Nephron (organoid): ENCODE data around the gene TPGS1.

Experiments used
- H3K27ac Mint-ChIP-seq, 3 experiments: 2 replicates each; pipeline ENCODE4 v1.8.0; 2020; ENCODE audit warnings: mixed read lengths in 3 of 3, mild to moderate bottlenecking in 2 of 3, moderate library complexity in 1 of 3
- H3K27me3 Mint-ChIP-seq: 2 replicates; pipeline ENCODE4 v1.8.0; 2021; ENCODE audit warnings: low read depth, mild to moderate bottlenecking, moderate library complexity, mixed read lengths
- H3K36me3 Mint-ChIP-seq: 2 replicates; pipeline ENCODE4 v1.8.0; 2020; ENCODE audit warnings: low read depth, mixed read lengths
- H3K4me1 Mint-ChIP-seq: 2 replicates; pipeline ENCODE4 v1.8.0; 2020; ENCODE audit warnings: mixed read lengths
- H3K4me3 Mint-ChIP-seq, 3 experiments: 2 replicates each; pipeline ENCODE4 v1.8.0; 2020; ENCODE audit warnings: mild to moderate bottlenecking in 3 of 3, mixed read lengths in 3 of 3, moderate library complexity in 2 of 3
- H3K9me3 Mint-ChIP-seq: 2 replicates; pipeline ENCODE4 v1.8.0; 2020; ENCODE audit warnings: mixed read lengths
- TF ChIP-seq, protein P1 (sequence below), 3 experiments: fragments of 200-600 bp; sonication (generic); IDR thresholded peaks; one replicate each; pipeline ENCODE4 v1.5.0; 2021; ENCODE audit warnings: antibody characterized with exemption in 3 of 3; ENCODE audit not compliant: unreplicated experiment in 3 of 3

TPGS1 gene

DNA sequence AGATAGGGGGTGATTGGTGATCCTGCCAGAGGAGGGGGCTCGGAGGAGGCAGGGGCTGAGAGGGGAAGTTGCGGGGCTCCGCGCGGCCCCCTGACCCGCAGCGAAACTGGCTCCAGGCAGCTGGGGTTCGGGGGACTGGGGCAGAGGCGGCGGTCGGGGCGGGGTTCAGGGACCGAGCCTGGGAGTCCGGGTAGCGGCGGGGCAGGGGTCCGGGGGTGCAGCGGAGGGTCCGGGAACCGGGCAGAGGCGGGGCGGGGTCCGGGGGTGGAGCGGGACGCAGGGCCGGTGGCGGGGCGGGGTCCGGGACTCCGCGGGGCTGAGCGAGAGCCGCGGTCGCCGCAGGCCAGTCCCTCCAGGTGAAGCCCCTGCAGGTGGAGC, 9.8 kb upstream of the TPGS1 start:
- peaks cover 48% of the 10 kb centered on the region for H3K27me3 Mint-ChIP-seq
- peak overlapping the region in 1 of 3 experiments; percentile 46 for H3K4me3 Mint-ChIP-seq
- H3K9me3 Mint-ChIP-seq, result no peaks in the 10 kb centered on the region
- H3K27ac Mint-ChIP-seq, result no peak overlapping the region
- TF ChIP-seq, protein P1, sequence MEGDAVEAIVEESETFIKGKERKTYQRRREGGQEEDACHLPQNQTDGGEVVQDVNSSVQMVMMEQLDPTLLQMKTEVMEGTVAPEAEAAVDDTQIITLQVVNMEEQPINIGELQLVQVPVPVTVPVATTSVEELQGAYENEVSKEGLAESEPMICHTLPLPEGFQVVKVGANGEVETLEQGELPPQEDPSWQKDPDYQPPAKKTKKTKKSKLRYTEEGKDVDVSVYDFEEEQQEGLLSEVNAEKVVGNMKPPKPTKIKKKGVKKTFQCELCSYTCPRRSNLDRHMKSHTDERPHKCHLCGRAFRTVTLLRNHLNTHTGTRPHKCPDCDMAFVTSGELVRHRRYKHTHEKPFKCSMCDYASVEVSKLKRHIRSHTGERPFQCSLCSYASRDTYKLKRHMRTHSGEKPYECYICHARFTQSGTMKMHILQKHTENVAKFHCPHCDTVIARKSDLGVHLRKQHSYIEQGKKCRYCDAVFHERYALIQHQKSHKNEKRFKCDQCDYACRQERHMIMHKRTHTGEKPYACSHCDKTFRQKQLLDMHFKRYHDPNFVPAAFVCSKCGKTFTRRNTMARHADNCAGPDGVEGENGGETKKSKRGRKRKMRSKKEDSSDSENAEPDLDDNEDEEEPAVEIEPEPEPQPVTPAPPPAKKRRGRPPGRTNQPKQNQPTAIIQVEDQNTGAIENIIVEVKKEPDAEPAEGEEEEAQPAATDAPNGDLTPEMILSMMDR (IDR thresholded peaks at IDR 0.05; ENCODE audit: unreplicated experiment in 3 of 3), result no peak
- peaks cover 4% of the 10 kb centered on the region for H3K4me1 Mint-ChIP-seq
- peaks cover 4% of the 10 kb centered on the region for H3K36me3 Mint-ChIP-seq

DNA sequence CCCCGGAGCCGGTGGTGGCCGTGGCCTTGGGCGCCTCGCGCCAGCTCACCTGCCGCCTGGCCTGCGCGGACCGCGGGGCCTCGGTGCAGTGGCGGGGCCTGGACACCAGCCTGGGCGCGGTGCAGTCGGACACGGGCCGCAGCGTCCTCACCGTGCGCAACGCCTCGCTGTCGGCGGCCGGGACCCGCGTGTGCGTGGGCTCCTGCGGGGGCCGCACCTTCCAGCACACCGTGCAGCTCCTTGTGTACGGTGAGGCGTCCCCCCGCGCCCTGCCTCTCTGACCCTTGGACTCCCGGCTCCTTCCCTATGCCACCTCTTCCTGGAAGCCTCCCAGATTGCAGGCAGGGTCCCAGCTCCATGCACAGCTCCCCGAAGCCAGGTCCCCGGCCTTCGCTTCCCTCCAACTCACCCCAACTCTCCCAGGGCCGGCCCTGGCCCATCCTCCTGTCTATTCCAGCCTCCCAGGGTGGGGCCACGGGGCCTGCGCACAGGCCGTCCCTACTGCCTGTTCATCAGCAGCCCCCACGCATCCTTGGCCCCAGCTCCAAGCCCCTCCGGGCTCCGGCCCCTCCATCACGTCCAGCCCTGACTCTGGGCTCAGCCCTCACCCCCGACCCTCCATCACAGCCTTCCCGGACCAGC, 9.3 kb upstream of the TPGS1 start:
- peaks cover 4% of the 10 kb centered on the region for H3K4me1 Mint-ChIP-seq
- H3K27ac Mint-ChIP-seq, result no peak overlapping the region
- peak overlapping the region in 2 of 3 experiments; percentile 50 to 66 for H3K4me3 Mint-ChIP-seq
- H3K27me3 Mint-ChIP-seq, result peaks cover 53% of the 10 kb centered on the region
- no peaks in the 10 kb centered on the region for H3K9me3 Mint-ChIP-seq
- H3K36me3 Mint-ChIP-seq, result peaks cover 4% of the 10 kb centered on the region
- TF ChIP-seq, protein P1 (IDR thresholded peaks at IDR 0.05; ENCODE audit: unreplicated experiment in 3 of 3), result no peak

DNA sequence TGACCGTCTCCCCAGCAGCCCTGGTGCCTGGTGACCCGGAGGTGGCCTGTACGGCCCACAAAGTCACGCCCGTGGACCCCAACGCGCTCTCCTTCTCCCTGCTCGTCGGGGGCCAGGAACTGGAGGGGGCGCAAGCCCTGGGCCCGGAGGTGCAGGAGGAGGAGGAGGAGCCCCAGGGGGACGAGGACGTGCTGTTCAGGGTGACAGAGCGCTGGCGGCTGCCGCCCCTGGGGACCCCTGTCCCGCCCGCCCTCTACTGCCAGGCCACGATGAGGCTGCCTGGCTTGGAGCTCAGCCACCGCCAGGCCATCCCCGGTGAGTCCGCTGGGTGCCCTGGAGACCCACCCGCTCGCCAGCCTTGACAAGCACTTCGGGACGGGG, 8.8 kb upstream of the TPGS1 start:
- peaks cover 4% of the 10 kb centered on the region for H3K36me3 Mint-ChIP-seq
- H3K27me3 Mint-ChIP-seq, result peaks cover 53% of the 10 kb centered on the region
- no peaks in the 10 kb centered on the region for H3K9me3 Mint-ChIP-seq
- no peak overlapping the region for H3K27ac Mint-ChIP-seq
- peak overlapping the region in 2 of 3 experiments; percentile 50 to 66 for H3K4me3 Mint-ChIP-seq
- TF ChIP-seq, protein P1 (IDR thresholded peaks at IDR 0.05; ENCODE audit: unreplicated experiment in 3 of 3), result no peak
- peaks cover 4% of the 10 kb centered on the region for H3K4me1 Mint-ChIP-seq

DNA sequence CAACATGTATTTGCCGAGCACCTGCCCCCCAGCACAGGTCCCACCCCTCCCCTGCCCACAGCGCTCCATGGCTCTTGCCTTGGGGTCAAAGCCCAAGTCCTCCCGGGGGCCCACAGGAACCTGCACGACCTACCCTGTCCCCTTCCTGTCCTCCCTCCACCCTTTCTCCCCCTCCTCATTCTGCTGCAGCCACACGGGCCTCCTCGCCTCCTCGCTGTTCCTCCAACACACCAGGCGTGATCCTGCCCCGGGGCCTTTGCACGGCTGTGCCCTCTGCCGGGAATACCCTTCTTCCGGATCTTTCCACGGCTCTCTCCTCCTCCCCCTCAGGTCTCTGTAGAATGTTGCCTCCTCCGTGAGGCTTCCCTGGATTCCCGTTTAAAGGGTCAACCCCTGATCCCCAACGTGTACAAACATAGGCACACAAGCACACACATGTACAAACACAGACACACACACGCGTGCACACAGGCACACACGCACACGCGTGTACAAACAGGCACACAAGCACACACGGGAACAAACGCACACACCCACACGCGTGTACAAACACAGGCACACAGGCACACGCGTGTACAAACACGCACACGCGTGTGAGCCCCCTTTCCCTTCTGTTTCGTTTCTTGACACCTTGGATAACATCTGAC, 8.2 kb upstream of the TPGS1 start:
- peak overlapping the region; percentile 72 to 75 (median 73) for H3K4me3 Mint-ChIP-seq
- no peaks in the 10 kb centered on the region for H3K9me3 Mint-ChIP-seq
- TF ChIP-seq, protein P1 (IDR thresholded peaks at IDR 0.05; ENCODE audit: unreplicated experiment in 3 of 3), result no peak
- H3K27me3 Mint-ChIP-seq, result peaks cover 53% of the 10 kb centered on the region
- H3K4me1 Mint-ChIP-seq, result peaks cover 4% of the 10 kb centered on the region
- H3K36me3 Mint-ChIP-seq, result no peaks in the 10 kb centered on the region
- peak overlapping the region in 2 of 3 experiments; percentile 31 to 65 for H3K27ac Mint-ChIP-seq

DNA sequence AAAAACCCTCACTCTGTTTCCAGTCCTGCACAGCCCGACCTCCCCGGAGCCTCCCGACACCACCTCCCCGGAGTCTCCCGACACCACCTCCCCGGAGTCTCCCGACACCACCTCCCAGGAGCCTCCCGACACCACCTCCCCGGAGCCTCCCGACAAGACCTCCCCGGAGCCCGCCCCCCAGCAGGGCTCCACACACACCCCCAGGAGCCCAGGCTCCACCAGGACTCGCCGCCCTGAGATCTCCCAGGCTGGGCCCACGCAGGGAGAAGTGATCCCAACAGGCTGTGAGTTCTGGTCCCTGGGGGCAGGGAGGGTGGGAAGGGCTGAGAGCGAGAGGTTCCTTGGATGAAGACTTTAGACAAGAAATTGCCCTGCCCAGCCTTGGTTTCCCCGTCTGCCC, 5.7 kb upstream of the TPGS1 start:
- no peaks in the 10 kb centered on the region for H3K9me3 Mint-ChIP-seq
- H3K27me3 Mint-ChIP-seq, result peaks cover 40% of the 10 kb centered on the region
- H3K4me1 Mint-ChIP-seq, result peaks cover 9% of the 10 kb centered on the region
- TF ChIP-seq, protein P1 (IDR thresholded peaks at IDR 0.05; ENCODE audit: unreplicated experiment in 3 of 3), result no peak
- no peaks in the 10 kb centered on the region for H3K36me3 Mint-ChIP-seq
- H3K27ac Mint-ChIP-seq, result no peak overlapping the region
- H3K4me3 Mint-ChIP-seq, result no peak overlapping the region

DNA sequence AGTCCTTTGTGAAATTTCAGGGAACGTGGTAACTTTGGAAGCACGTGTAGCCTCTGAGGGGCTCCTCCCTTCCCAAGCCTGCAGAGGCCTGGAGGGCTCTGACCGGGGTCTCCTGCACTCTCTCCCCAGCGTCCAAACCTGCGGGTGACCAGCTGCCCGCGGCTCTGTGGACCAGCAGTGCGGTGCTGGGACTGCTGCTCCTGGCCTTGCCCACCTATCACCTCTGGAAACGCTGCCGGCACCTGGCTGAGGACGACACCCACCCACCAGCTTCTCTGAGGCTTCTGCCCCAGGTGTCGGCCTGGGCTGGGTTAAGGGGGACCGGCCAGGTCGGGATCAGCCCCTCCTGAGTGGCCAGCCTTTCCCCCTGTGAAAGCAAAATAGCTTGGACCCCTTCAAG, 2.7 kb upstream of the TPGS1 start:
- H3K4me1 Mint-ChIP-seq, result peaks cover 23% of the 10 kb centered on the region
- no peak overlapping the region for H3K4me3 Mint-ChIP-seq
- peaks cover 9% of the 10 kb centered on the region for H3K36me3 Mint-ChIP-seq
- no peak overlapping the region for H3K27ac Mint-ChIP-seq
- H3K27me3 Mint-ChIP-seq, result peaks cover 24% of the 10 kb centered on the region
- TF ChIP-seq, protein P1 (IDR thresholded peaks at IDR 0.05; ENCODE audit: unreplicated experiment in 3 of 3), result no peak
- no peaks in the 10 kb centered on the region for H3K9me3 Mint-ChIP-seq
